ENCODE results near the gene MBNL3.

MBNL3 gene, protein sequence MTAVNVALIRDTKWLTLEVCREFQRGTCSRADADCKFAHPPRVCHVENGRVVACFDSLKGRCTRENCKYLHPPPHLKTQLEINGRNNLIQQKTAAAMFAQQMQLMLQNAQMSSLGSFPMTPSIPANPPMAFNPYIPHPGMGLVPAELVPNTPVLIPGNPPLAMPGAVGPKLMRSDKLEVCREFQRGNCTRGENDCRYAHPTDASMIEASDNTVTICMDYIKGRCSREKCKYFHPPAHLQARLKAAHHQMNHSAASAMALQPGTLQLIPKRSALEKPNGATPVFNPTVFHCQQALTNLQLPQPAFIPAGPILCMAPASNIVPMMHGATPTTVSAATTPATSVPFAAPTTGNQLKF

DNA sequence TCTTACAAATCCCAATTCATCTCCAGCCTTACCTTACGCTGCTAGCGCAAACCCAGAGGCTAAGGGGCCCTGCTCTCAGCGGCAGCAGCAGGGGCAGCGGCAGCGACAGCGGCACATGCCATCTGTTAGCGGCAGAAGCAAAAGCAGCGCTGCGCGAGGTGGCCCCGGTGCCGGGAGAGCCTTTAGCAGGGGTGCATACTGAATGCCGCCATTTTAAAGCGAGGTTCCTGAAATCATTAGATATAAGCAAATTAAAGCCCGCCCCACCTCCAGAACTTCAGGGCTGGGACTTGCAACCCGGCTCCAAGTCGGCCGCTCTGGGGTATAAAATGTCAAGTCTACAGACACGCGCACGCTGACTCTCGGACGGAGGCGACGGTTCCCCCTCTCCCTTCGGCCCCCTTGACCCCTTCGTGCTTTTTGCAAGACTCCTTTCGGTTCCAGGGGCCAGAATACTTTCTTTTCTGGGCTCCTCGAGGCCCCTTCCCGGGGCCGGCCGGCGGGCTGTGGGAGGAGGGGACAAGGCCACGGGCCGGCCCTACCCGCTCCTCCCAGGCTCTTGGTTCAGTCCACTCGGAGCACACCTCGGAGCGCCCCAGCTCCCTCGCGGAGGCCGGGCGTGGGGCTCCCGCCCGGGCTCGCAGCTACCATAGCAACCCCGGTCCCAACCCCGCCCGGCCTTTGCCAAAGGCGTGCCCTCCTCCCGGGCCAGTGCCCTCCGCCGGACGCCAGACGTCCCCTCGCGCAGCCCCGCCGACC lies at the start of gene MBNL3:
Gene MBNL3, minus strand, starts transcription at position 220 of the 759 bp plus-strand sequence. CDS start 49,427 bp downstream, outside the sequence.
- Mint-ChIP-seq H3K27ac (peak within 1 kb of the TSS; percentile 94), H3K27me3 (no peaks in the 10 kb centered on the region), H3K9me3 (no peaks in the 10 kb centered on the region), H3K36me3 (no peaks in the 10 kb centered on the region), H3K4me1 (peaks cover 14% of the 10 kb centered on the region), H3K4me3 (peak within 1 kb of the TSS; percentile 96)
- ATAC-seq (ENCODE audit: low read depth), result peak; percentile 66
- DNase-seq (ENCODE audit: low spot score in 2 of 2), result peak; percentile 62 to 71

DNA sequence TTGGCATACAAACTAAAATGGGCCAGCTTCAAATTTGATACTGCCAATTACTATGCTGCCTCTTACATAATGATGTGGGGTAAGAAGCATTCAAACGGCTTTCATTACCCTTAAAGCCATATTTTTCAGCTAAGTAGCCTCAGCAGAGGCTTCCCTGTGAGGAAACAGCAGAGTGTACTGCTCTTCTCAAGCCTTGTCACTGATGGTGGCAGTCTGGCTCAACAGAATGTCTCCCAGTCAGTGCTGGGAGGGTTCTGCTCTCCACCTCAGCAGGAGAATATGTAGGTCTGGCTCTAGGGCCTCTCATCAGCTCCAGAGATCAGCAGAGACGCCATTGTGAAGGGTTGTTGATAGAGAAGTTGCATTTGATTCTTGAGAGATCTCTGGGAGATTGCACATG lies 44.6 kb upstream of the MBNL3 start:
- H3K9me3 Mint-ChIP-seq, result no peaks in the 10 kb centered on the region
- DNase-seq (ENCODE audit: low spot score in 2 of 2), result no peak
- no peak overlapping the region for H3K27ac Mint-ChIP-seq
- no peak for ATAC-seq (ENCODE audit: low read depth)
- no peaks in the 10 kb centered on the region for H3K36me3 Mint-ChIP-seq
- no peak overlapping the region for H3K4me3 Mint-ChIP-seq
- H3K4me1 Mint-ChIP-seq, result peaks cover 3% of the 10 kb centered on the region
- H3K27me3 Mint-ChIP-seq, result peaks cover 2% of the 10 kb centered on the region

DNA sequence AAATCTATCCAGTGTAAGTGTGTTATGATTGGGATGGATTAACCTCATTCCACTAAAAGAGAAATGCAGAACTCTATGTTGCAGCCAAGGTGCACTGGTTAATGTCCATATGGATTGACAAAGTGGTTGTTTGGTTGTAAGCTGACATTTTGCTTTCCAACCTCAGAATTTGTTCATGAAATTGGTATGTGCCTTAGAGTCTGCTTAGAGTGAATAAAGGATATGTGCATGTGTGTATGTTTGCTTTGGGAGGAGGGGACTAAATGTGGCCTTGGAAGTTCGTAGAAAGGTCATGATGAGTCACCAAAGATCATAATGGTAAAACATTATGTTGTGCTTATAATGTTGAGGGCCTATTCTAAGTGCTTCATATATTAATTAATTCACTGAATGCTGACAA lies 44.1 kb upstream of the MBNL3 start:
- H3K27ac Mint-ChIP-seq, result no peak overlapping the region
- H3K27me3 Mint-ChIP-seq, result peaks cover 2% of the 10 kb centered on the region
- H3K9me3 Mint-ChIP-seq, result no peaks in the 10 kb centered on the region
- no peak overlapping the region for H3K4me3 Mint-ChIP-seq
- DNase-seq (ENCODE audit: low spot score in 2 of 2) (no peak), ATAC-seq (ENCODE audit: low read depth) (no peak)
- peaks cover 3% of the 10 kb centered on the region for H3K4me1 Mint-ChIP-seq
- no peaks in the 10 kb centered on the region for H3K36me3 Mint-ChIP-seq

DNA sequence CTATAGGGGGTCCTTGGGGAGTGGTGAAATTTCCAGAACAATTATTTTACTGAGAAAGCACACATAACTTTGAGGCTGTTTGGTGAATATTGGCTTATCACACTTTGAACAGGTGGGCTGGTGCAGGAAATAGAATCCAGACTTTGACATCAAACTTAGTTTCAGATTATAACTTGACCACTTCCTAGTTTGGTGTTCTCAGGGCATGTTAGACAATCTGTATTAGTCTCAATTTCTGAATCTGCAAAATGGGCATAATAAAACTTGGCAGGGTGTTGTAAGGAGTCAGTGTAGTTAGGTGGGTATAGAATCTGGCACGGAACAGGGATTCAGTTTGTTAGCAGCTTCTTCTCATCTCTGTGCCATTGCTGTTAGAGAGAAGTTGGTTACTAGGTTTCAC lies 43.3 kb upstream of the MBNL3 start:
- peaks cover 3% of the 10 kb centered on the region for H3K4me1 Mint-ChIP-seq
- ATAC-seq (ENCODE audit: low read depth), result no peak

DNA sequence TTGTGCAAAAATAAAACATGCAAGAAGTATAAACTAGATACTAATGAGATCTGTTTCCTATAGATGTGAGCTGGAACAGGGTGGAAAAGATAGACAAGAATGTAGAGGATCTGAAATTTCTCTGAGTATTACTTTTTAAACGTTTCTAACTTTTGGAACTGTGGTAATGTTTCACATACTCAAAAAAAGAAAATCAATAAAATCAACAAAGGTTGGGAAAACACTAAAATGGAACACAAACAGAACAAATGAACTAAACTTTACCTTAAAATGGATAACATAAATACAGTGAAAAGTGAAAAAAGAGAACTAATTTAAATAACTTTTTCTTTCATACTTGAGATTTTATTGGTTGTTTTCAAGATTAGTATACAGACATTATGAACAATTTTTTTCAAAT lies 32.0 kb upstream of the MBNL3 start:
- H3K36me3 Mint-ChIP-seq, result no peaks in the 10 kb centered on the region
- no peak overlapping the region for H3K4me3 Mint-ChIP-seq
- peaks cover 1% of the 10 kb centered on the region for H3K27me3 Mint-ChIP-seq
- H3K27ac Mint-ChIP-seq, result no peak overlapping the region
- H3K9me3 Mint-ChIP-seq, result no peaks in the 10 kb centered on the region
- DNase-seq (ENCODE audit: low spot score in 2 of 2) (no peak), ATAC-seq (ENCODE audit: low read depth) (no peak)
- no peaks in the 10 kb centered on the region for H3K4me1 Mint-ChIP-seq

More for the DNA sequence above, 43.3 kb upstream of the MBNL3 start:
- H3K36me3 Mint-ChIP-seq, result no peaks in the 10 kb centered on the region
- no peak overlapping the region for H3K27ac Mint-ChIP-seq
- no peaks in the 10 kb centered on the region for H3K9me3 Mint-ChIP-seq
- H3K27me3 Mint-ChIP-seq, result peaks cover 2% of the 10 kb centered on the region
- DNase-seq (ENCODE audit: low spot score in 2 of 2), result no peak
- no peak overlapping the region for H3K4me3 Mint-ChIP-seq

DNA sequence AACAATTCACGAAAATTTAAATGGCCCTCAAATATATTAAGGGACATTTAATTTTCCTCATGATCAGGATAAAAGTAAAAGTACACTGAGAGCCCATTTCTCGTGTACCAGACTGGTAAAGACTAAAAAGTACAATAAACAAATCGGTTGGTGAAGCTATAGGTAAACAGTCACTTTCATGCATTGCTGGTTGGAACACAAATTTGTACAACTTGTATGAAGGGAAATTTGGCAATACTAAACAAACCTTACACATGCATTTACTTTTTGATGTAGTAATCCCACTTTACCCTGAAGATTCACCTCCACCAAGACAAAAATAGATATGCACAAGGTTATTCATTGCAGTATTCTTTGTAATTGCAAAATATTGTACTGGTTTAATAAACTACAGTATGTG lies 31.4 kb upstream of the MBNL3 start:
- H3K27ac Mint-ChIP-seq, result no peak overlapping the region
- no peak overlapping the region for H3K4me3 Mint-ChIP-seq
- no peaks in the 10 kb centered on the region for H3K36me3 Mint-ChIP-seq
- ATAC-seq (ENCODE audit: low read depth), result no peak
- peaks cover 1% of the 10 kb centered on the region for H3K27me3 Mint-ChIP-seq
- no peaks in the 10 kb centered on the region for H3K4me1 Mint-ChIP-seq
- DNase-seq (ENCODE audit: low spot score in 2 of 2), result no peak
- H3K9me3 Mint-ChIP-seq, result no peaks in the 10 kb centered on the region

DNA sequence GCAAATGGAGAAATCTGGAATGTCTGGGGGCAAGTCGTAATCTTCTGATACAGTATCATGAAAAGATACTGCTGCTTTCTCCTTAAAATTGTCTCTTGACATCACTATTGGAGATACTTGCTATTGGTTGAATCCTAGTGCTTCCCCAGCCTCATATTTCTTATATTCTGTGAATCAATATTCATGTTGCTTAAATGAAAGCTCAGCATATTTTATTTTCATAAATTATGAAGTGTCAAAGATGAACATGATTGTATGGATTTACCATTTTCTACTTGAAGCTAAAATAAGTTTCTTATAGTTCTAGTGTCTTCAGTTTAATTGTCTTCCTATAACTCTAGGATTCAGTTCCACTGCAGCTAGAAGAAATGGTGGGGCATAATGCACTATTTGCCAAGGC lies 29.6 kb upstream of the MBNL3 start:
- ATAC-seq (ENCODE audit: low read depth), result no peak
- Mint-ChIP-seq H3K36me3 (no peaks in the 10 kb centered on the region), H3K27me3 (peaks cover 1% of the 10 kb centered on the region)

DNA sequence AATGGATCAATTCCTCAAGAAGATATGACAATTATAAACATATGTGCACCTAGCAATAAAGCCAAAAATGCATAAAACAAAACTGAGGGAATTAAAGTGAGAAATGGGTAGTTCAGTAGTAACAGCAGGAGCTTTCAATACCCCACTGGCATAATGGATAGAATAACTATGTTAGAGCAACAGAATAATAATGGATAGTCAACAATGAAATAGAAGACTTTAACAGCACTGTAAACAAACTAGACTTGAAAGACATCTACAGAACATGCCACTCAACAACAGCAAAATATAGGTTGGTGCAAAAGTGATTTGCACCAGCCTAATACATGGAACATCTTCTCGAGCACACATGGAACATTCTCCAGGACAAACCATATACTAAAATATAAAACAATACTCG lies 20.0 kb upstream of the MBNL3 start:
- peaks cover 2% of the 10 kb centered on the region for H3K27me3 Mint-ChIP-seq
- H3K4me1 Mint-ChIP-seq, result no peaks in the 10 kb centered on the region
- DNase-seq (ENCODE audit: low spot score in 2 of 2) (no peak), ATAC-seq (ENCODE audit: low read depth) (no peak)
- H3K36me3 Mint-ChIP-seq, result no peaks in the 10 kb centered on the region
- H3K27ac Mint-ChIP-seq, result no peak overlapping the region
- H3K9me3 Mint-ChIP-seq, result no peaks in the 10 kb centered on the region
- H3K4me3 Mint-ChIP-seq, result no peak overlapping the region

More for the DNA sequence above, 29.6 kb upstream of the MBNL3 start:
- Mint-ChIP-seq H3K27ac (no peak overlapping the region), H3K4me3 (no peak overlapping the region), H3K4me1 (no peaks in the 10 kb centered on the region), H3K9me3 (no peaks in the 10 kb centered on the region)
- no peak for DNase-seq (ENCODE audit: low spot score in 2 of 2)

DNA sequence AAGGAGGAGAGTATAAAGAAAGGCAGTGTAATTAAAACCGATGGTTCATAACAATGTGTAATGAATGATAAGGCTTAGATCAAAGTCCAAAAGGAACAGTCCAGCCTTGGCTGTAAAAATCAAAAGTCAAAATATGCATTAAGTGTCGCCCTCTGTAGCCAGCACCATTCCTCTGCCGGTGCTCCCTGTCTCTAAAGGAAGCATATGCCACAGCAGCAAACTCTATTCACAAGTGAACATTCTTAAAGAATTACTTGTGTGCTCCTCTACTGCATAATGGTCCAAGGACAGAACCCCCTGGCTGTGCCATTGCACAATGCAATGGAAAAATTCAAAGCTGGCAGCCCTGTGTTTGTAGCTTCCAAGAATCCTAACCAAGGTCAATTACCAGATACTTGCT lies 16.3 kb upstream of the MBNL3 start:
- peaks cover 2% of the 10 kb centered on the region for H3K27me3 Mint-ChIP-seq
- H3K27ac Mint-ChIP-seq, result no peak overlapping the region
- H3K4me3 Mint-ChIP-seq, result no peak overlapping the region
- ATAC-seq (ENCODE audit: low read depth), result no peak
- no peaks in the 10 kb centered on the region for H3K36me3 Mint-ChIP-seq
- H3K9me3 Mint-ChIP-seq, result no peaks in the 10 kb centered on the region
- DNase-seq (ENCODE audit: low spot score in 2 of 2), result no peak
- H3K4me1 Mint-ChIP-seq, result no peaks in the 10 kb centered on the region

DNA sequence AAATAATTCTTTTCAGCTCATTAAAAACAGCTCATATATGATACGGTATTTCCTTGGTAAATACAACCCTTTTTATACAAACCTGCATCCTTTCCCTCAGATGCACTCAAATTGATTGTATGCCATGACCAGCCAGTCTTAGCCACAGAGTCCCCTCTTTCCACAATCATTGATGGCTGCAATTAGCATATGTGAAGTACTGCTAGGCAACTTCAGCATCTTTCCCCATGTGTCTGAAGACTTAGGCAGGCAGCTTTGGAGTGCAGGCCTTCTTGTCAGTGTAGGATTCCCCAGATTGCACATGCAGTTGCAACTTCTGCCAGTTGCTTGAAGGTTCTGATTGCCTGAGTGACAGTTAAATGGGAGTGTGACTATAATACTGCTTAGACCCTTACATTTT lies 15.6 kb upstream of the MBNL3 start:
- DNase-seq (ENCODE audit: low spot score in 2 of 2) (no peak), ATAC-seq (ENCODE audit: low read depth) (no peak)
- Mint-ChIP-seq H3K27me3 (peaks cover 2% of the 10 kb centered on the region), H3K27ac (no peak overlapping the region), H3K9me3 (no peaks in the 10 kb centered on the region), H3K4me1 (no peaks in the 10 kb centered on the region), H3K4me3 (no peak overlapping the region), H3K36me3 (no peaks in the 10 kb centered on the region)

DNA sequence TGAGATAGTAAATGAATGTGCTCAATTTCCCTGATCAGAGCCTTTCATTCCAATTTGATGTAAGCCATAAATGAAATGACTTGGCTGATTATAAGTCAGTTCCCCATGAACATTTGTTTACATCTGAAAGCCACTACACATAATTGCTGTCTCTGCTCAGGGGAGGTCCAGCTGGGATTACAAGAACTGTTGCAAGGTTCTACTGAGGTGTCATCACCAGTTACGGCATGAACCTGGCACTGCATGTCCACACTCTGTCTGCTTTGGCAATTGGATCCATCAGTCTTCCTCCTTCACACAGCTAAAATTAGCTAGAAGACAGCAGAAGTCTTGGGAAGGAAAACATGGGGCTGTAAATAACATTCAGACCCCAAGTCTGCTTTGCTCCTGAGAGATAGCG lies 12.8 kb upstream of the MBNL3 start:
- H3K27me3 Mint-ChIP-seq, result peaks cover 2% of the 10 kb centered on the region
- ATAC-seq (ENCODE audit: low read depth) (no peak), DNase-seq (ENCODE audit: low spot score in 2 of 2) (no peak)
- no peak overlapping the region for H3K4me3 Mint-ChIP-seq
- H3K36me3 Mint-ChIP-seq, result no peaks in the 10 kb centered on the region
- no peak overlapping the region for H3K27ac Mint-ChIP-seq
- H3K9me3 Mint-ChIP-seq, result no peaks in the 10 kb centered on the region
- no peaks in the 10 kb centered on the region for H3K4me1 Mint-ChIP-seq

DNA sequence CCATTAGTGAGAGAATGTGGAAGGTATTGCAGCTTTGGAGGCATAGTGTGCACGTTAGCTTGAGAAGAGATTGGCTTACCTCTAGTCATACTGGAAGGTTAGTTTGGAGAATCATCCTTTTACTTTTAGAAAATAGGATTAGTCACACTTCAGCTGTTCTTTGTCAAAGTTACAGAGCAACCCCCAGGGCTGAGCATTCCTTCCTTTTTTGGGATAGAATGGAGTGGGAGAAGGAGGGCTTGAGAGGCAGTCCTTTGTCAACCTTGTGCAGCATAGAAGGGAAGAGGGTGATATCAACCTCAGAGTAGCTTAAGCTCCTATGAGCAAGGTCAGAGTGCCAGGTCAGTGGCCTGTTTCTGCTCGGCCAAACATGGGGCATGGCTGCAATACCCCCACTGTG lies 8.6 kb upstream of the MBNL3 start:
- ATAC-seq (ENCODE audit: low read depth) (no peak), DNase-seq (ENCODE audit: low spot score in 2 of 2) (no peak)
- Mint-ChIP-seq H3K4me3 (no peak overlapping the region), H3K27ac (no peak overlapping the region), H3K9me3 (no peaks in the 10 kb centered on the region), H3K27me3 (no peaks in the 10 kb centered on the region), H3K4me1 (no peaks in the 10 kb centered on the region), H3K36me3 (no peaks in the 10 kb centered on the region)

DNA sequence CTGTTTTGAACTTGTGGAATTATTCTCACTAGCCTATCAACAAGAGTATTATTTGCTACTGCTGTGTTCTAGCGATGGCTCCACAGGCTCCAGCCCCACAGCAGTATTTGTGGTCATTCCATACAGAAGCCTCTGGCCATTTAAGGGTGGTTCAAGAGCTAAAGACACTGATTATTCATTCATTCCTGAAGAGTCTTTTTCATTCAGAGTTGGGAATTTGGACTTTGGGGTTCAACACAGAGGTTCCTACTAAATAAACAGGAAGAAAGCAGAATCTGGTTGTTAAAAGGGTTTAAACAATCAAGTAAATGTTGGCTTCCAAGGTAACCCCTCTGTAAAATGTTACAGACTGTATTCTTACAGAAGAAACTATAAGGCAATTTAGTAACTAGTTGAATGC lies 4.3 kb upstream of the MBNL3 start:
- DNase-seq (ENCODE audit: low spot score in 2 of 2) (no peak), ATAC-seq (ENCODE audit: low read depth) (no peak)
- Mint-ChIP-seq H3K27ac (no peak overlapping the region), H3K36me3 (no peaks in the 10 kb centered on the region), H3K4me3 (no peak overlapping the region), H3K27me3 (no peaks in the 10 kb centered on the region), H3K4me1 (peaks cover 7% of the 10 kb centered on the region), H3K9me3 (no peaks in the 10 kb centered on the region)

DNA sequence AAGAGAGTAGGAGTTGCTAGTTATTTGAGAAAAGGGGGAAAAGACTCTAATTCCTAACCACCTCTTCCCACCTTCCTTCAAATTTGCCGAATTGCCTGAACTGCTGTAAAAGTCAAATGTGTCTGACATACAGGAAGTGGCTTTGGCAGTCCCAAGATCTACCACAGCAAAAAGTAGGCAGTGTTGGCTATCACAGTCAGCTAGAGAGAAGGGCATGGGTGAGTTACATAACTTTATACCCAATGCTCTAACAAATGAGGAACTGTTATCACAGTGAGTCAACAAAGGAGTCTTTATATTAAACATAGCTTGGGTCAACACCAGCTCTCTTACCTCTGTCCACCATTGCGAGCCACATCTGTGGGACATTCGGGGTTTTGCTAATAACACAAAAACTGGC lies 2.4 kb upstream of the MBNL3 start:
- no peaks in the 10 kb centered on the region for H3K9me3 Mint-ChIP-seq
- peak overlapping the region; percentile 96 for H3K4me3 Mint-ChIP-seq
- ATAC-seq (ENCODE audit: low read depth) (peak; percentile 56), DNase-seq (ENCODE audit: low spot score in 2 of 2) (peak; percentile 13 to 33)
- H3K36me3 Mint-ChIP-seq, result no peaks in the 10 kb centered on the region
- peaks cover 12% of the 10 kb centered on the region for H3K4me1 Mint-ChIP-seq
- peak overlapping the region; percentile 94 for H3K27ac Mint-ChIP-seq
- no peaks in the 10 kb centered on the region for H3K27me3 Mint-ChIP-seq

Data from memory B cell (primary cell).